IMR-90 (cell line): ENCODE data around the gene TNK1. TPM values are rescaled to one million over a fixed set of nuclear protein-coding genes. Genes with fewer than 3 reads are reported as not detected.

ENCODE experiments used
- ATAC-seq: fragments of 200-7000 bp; cut with Tn5 transposase; 2 replicates; pipeline ENCODE4 v1.9.1; 2020; ENCODE audit warnings: low read depth, mild to moderate bottlenecking, moderate library complexity
- BruUV-seq: library from RNA; stranded (reverse); fragments of 400-500 nt; replicated peaks from 2 replicates; lab custom pipeline; 2021; lab: Mats Ljungman, UMichigan
- CTCF ChIA-PET: fragments of 300-600 bp; formaldehyde crosslinking; extraction: SDS; loops from one replicate; lab custom pipeline; 2021; ENCODE audit warnings: antibody characterized with exemption; lab: Yijun Ruan, JAX
- POLR2A ChIA-PET: fragments of 300-600 bp; sonication (Branson Sonifier 250); formaldehyde crosslinking; loops from one replicate; lab custom pipeline; 2022; ENCODE audit warnings: antibody characterized with exemption; ENCODE audit not compliant: unreplicated experiment; lab: Charles Lee
- DNase-seq: peaks from one replicate; pipeline ENCODE4 v3.0.0; 2013
- H2AFZ ChIP-seq: replicated peaks from 2 replicates; pipeline ENCODE3; 2013; ENCODE audit warnings: low read length, mild to moderate bottlenecking; ENCODE audit not compliant: poor library complexity
- H2AK5ac ChIP-seq: 2 replicates; pipeline ENCODE4 v1.6.1; 2013; ENCODE audit warnings: low read depth, low read length, inconsistent platforms
- H2AK9ac ChIP-seq: replicated peaks from 2 replicates; pipeline ENCODE3; 2013; ENCODE audit warnings: mild to moderate bottlenecking, low read depth, low read length, moderate library complexity; ENCODE audit not compliant: poor library complexity
- H2BK120ac ChIP-seq: 2 replicates; pipeline ENCODE4 v1.6.1; 2013; ENCODE audit warnings: low read depth, low read length, inconsistent platforms
- H2BK15ac ChIP-seq: 3 replicates; pipeline ENCODE4 v1.6.1; 2013; ENCODE audit warnings: low read depth, low read length, inconsistent platforms
- H2BK20ac ChIP-seq: 2 replicates; pipeline ENCODE4 v1.6.1; 2013; ENCODE audit warnings: low read depth, mild to moderate bottlenecking, inconsistent platforms, low read length, moderate library complexity
- H2BK5ac ChIP-seq: 2 replicates; pipeline ENCODE4 v1.6.1; 2013; ENCODE audit warnings: mild to moderate bottlenecking, low read depth, low read length, inconsistent platforms; ENCODE audit not compliant: poor library complexity, severe bottlenecking
- H3K14ac ChIP-seq: replicated peaks from 2 replicates; pipeline ENCODE4 v1.6.1; 2013; ENCODE audit warnings: low read depth, low read length, inconsistent platforms
- H3K18ac ChIP-seq: 2 replicates; pipeline ENCODE4 v1.6.1; 2013; ENCODE audit warnings: low read depth, low read length, control low read depth
- H3K23ac ChIP-seq: 2 replicates; pipeline ENCODE4 v1.6.1; 2013; ENCODE audit warnings: low read depth, low read length, inconsistent platforms
- H3K27ac ChIP-seq: 2 replicates; pipeline ENCODE4 v1.5.1; 2013; ENCODE audit warnings: mild to moderate bottlenecking, control low read depth, low read length; ENCODE audit not compliant: insufficient read depth
- H3K27me3 ChIP-seq: 2 replicates; pipeline ENCODE4 v1.6.1; 2013; ENCODE audit warnings: low read length; ENCODE audit not compliant: control insufficient read depth, insufficient read depth
- H3K36me3 ChIP-seq: 2 replicates; pipeline ENCODE4 v1.6.1; 2013; ENCODE audit warnings: low read length, mixed read lengths; ENCODE audit not compliant: control insufficient read depth, insufficient read depth
- H3K4ac ChIP-seq: 2 replicates; pipeline ENCODE4 v1.6.1; 2013; ENCODE audit warnings: low read depth, low read length, inconsistent platforms
- H3K4me1 ChIP-seq: 2 replicates; pipeline ENCODE4 v1.6.1; 2013; ENCODE audit warnings: low read length, mixed read lengths; ENCODE audit not compliant: control insufficient read depth, insufficient read depth
- H3K4me2 ChIP-seq: 2 replicates; pipeline ENCODE4 v1.6.1; 2013; ENCODE audit warnings: low read depth, mild to moderate bottlenecking, control low read depth, low read length, moderate library complexity
- H3K4me3 ChIP-seq: 2 replicates; pipeline ENCODE4 v1.5.1; 2013; ENCODE audit warnings: low read depth, mild to moderate bottlenecking, control low read depth, low read length, moderate library complexity; ENCODE audit not compliant: insufficient read depth
- H3K56ac ChIP-seq: 2 replicates; pipeline ENCODE4 v1.6.1; 2013; ENCODE audit warnings: low read length, inconsistent platforms; ENCODE audit not compliant: insufficient read depth; ENCODE audit errors: extremely low read depth
- H3K79me1 ChIP-seq, 2 experiments: 2 replicates each; pipeline ENCODE4 v1.6.1; 2013; ENCODE audit warnings: low read length in 2 of 2, inconsistent platforms in 1 of 2, low read depth in 1 of 2
- H3K9ac ChIP-seq: 2 replicates; pipeline ENCODE4 v1.6.1; 2013; ENCODE audit warnings: low read depth, low read length, control low read depth
- H3K9me1 ChIP-seq: 2 replicates; pipeline ENCODE4 v1.6.1; 2013; ENCODE audit warnings: low read length, inconsistent platforms; ENCODE audit not compliant: insufficient read depth
- H3K9me3 ChIP-seq: 2 replicates; pipeline ENCODE4 v1.6.1; 2013; ENCODE audit warnings: low read length; ENCODE audit not compliant: control insufficient read depth, insufficient read depth
- H4K20me1 ChIP-seq: 2 replicates; pipeline ENCODE4 v1.6.1; 2013; ENCODE audit warnings: low read length, inconsistent platforms; ENCODE audit not compliant: insufficient read depth
- H4K5ac ChIP-seq: 2 replicates; pipeline ENCODE4 v1.6.1; 2013; ENCODE audit warnings: mild to moderate bottlenecking, low read depth, low read length, control low read depth
- H4K8ac ChIP-seq, 2 experiments: 2 replicates each; pipeline ENCODE4 v1.6.1; 2013; ENCODE audit warnings: low read depth in 2 of 2, low read length in 2 of 2, control low read depth in 1 of 2, inconsistent platforms in 1 of 2
- H4K91ac ChIP-seq: 2 replicates; pipeline ENCODE4 v1.6.1; 2013; ENCODE audit warnings: low read depth, low read length, inconsistent platforms; ENCODE audit not compliant: insufficient read depth
- ELK1 ChIP-seq: fragments of 150-350 bp; IDR thresholded peaks from 2 replicates; pipeline ENCODE4 v1.6.1; 2016; ENCODE audit warnings: low read depth, mild to moderate bottlenecking, low read length, moderate library complexity, borderline replicate concordance
- MAZ ChIP-seq: IDR thresholded peaks from 2 replicates; pipeline ENCODE4 v1.6.1; 2012; ENCODE audit warnings: low read depth, mild to moderate bottlenecking, low read length, improper control_type of control experiment, moderate library complexity, borderline replicate concordance
- NFE2L2 ChIP-seq: fragments of 150-350 bp; IDR thresholded peaks from 2 replicates; pipeline ENCODE4 v1.6.1; 2016; ENCODE audit warnings: low read depth, mild to moderate bottlenecking, low read length
- POLR2A ChIP-seq: IDR thresholded peaks from 2 replicates; pipeline ENCODE4 v1.6.1; 2012; ENCODE audit warnings: mild to moderate bottlenecking, low read depth, low read length
- WGBS, 2 experiments: methylation state at CpG; one replicate each; pipeline versions ENCODE4 v1.1.5 to v1.1.7; 2013; ENCODE audit warnings: missing lambda C conversion rate in 2 of 2; ENCODE audit not compliant: insufficient read length in 1 of 2; ENCODE audit errors: extremely low coverage in 2 of 2; 5-methylcytosine and 5-hydroxymethylcytosine counted together
- dilution Hi-C: fragments of 300-500 bp; cut with HindIII; formaldehyde crosslinking; loops from one replicate; pipeline ENCODE4 v1.14.3; 2018; ENCODE audit warnings: low sequenced_read_pairs; ENCODE audit not compliant: unreplicated experiment
- in situ Hi-C: fragments of 300-500 bp; cut with MboI; formaldehyde crosslinking; loops from 3 replicates; pipeline ENCODE4 v1.14.3; 2019; ENCODE audit warnings: low sequenced_read_pairs, inconsistent platforms, mixed read lengths
- intact Hi-C: fragments of 100-400 bp; cut with micrococcal nuclease; formaldehyde crosslinking; loops from 2 replicates; pipeline ENCODE4 v1.10.0; 2022
- polyA plus RNA-seq, 3 experiments: library from polyadenylated mRNA; depleted of rRNA; stranded (reverse); fragments of >200 nt; gene quantifications; 2 replicates each; pipeline ENCODE4 v1.2.3, GENCODE V29; 2012; ENCODE audit warnings: low replicate concordance in 1 of 3
- total RNA-seq: library from RNA; depleted of rRNA; stranded (reverse); fragments of >200 nt; gene quantifications from 2 replicates; pipeline ENCODE4 v1.2.3, GENCODE V29; 2012

Gene TNK1
- total and polyA plus RNA-seq, 2 of the 4 experiments (the other 2 are of a cell fraction) = 0.44 to 0.54 TPM

- Histone ChIP-seq H3K14ac (peak overlapping the region; percentile 94), H3K4ac (peak overlapping the region; percentile 86), H3K79me1 (peaks cover 11 to 51% of the 10 kb centered on the region in 2 experiments), H2BK20ac (no peak overlapping the region), H3K27ac (peak overlapping the region; percentile 75), H4K5ac (peak overlapping the region; percentile 50; the same call in 1 of the 2 replicates), H3K4me3 (peak overlapping the region; percentile 64), H2AFZ (peak overlapping the region; percentile 100), H3K18ac (0 out of 2 replicates have a peak overlapping the region, but pooled peaks have one; percentile 45), H3K4me1 (peaks cover 9% of the 10 kb centered on the region), H4K20me1 (peaks cover 7% of the 10 kb centered on the region), H3K27me3 (no peaks in the 10 kb centered on the region), H4K8ac (peak overlapping the region; percentile 63 to 89), H3K4me2 (peak overlapping the region; percentile 95), H2BK120ac (peak overlapping the region; percentile 55; the same call in 1 of the 2 replicates), H4K91ac (peak overlapping the region; percentile 71), H3K9me3 (no peaks in the 10 kb centered on the region), H3K23ac (peak overlapping the region; percentile 91), H3K9ac (peak overlapping the region; percentile 84), H3K9me1 (no peaks in the 10 kb centered on the region), H3K36me3 (no peaks in the 10 kb centered on the region), H3K56ac (peak overlapping the region; percentile 64; the same call in 1 of the 2 replicates), H2AK9ac (peak overlapping the region; percentile 97), H2AK5ac (peak overlapping the region; percentile 82), H2BK15ac (no peak overlapping the region), H2BK5ac (peak overlapping the region; percentile 61)
- BruUV-seq = TSS peak; percentile 84
- DNase-seq (no peak), ATAC-seq (no peak)
- intact Hi-C loops (no loop called here), dilution Hi-C loops (no loop called here), in situ Hi-C loops (no loop called here)
- ChIA-PET CTCF (interaction anchor here (0.8 kb wide), 1 partner anchor 33 kb away, joined by 4 read pairs; the partner anchor contains the start of gene TMEM102), POLR2A (interaction anchor here (0.6 to 1.7 kb wide), 4 partner anchors 9 to 198 kb away, joined by 3 to 6 read pairs (median 4); partner anchors contain the start of gene PLSCR3)
- TF ChIP-seq MAZ (no peak), POLR2A (no peak), ELK1 (no peak), NFE2L2 (no peak)
- 43% methylated on average over 1 of the region's 16 CpGs; no CpG with 5 or more reads in 1 of the 2 experiments for WGBS, 2 experiments
These were observed 22.3 kb downstream of the TNK1 start for GRCh38 chr17:7403043-7403726.
